ENCODE measurements around the gene ZSWIM8.

DNA sequence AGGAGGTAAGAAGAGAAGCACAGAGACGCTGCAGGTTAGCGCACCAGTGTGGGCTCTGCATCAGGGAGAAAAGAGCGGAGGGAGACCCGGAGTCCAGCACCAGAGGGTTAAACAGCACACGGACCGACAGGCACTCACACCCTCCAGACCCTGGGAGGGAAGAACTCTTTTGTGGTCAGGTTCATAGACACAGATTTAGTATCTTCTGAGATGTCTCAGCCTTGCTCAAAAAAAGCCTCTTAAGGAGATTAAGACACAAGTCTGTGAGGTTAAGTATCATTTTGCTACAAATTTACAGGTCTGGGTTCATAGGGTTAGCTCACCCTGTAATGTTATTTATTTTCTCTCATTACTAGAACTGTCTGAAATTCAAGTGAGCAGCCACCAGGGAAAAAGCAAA, 42.8 kb downstream of the ZSWIM8 start:
- TF ChIP-seq SCRT1 (tag by site-specific recombination; IDR thresholded peaks at IDR 0.05; ENCODE audit: borderline replicate concordance) = no peak
- TF ChIP-seq, protein P1, sequence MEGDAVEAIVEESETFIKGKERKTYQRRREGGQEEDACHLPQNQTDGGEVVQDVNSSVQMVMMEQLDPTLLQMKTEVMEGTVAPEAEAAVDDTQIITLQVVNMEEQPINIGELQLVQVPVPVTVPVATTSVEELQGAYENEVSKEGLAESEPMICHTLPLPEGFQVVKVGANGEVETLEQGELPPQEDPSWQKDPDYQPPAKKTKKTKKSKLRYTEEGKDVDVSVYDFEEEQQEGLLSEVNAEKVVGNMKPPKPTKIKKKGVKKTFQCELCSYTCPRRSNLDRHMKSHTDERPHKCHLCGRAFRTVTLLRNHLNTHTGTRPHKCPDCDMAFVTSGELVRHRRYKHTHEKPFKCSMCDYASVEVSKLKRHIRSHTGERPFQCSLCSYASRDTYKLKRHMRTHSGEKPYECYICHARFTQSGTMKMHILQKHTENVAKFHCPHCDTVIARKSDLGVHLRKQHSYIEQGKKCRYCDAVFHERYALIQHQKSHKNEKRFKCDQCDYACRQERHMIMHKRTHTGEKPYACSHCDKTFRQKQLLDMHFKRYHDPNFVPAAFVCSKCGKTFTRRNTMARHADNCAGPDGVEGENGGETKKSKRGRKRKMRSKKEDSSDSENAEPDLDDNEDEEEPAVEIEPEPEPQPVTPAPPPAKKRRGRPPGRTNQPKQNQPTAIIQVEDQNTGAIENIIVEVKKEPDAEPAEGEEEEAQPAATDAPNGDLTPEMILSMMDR (tag by site-specific recombination; IDR thresholded peaks at IDR 0.05) = no peak
- TF ChIP-seq MYNN (tag by site-specific recombination; IDR thresholded peaks at IDR 0.05; ENCODE audit: borderline replicate concordance) = no peak
- no peak for TF ChIP-seq ZNF24 (tag by site-specific recombination; IDR thresholded peaks at IDR 0.05)
- no peak for TF ChIP-seq ZBTB7A (tag by site-specific recombination; IDR thresholded peaks at IDR 0.05; ENCODE audit: low read depth)
- TF ChIP-seq ZNF175 (tag by site-specific recombination; IDR thresholded peaks at IDR 0.05) = no peak
- TF ChIP-seq REPIN1 (tag by site-specific recombination; IDR thresholded peaks at IDR 0.05; ENCODE audit: low read depth) = no peak
- no peak for TF ChIP-seq PRDM1 (tag by site-specific recombination; IDR thresholded peaks at IDR 0.05)
- no peak for TF ChIP-seq BCL11B (tag by site-specific recombination; IDR thresholded peaks at IDR 0.05; ENCODE audit: low read depth)
- TF ChIP-seq ZNF19 (tag by site-specific recombination; IDR thresholded peaks at IDR 0.05; ENCODE audit: low read depth) = no peak
- TF ChIP-seq ZNF768 (tag by site-specific recombination; IDR thresholded peaks at IDR 0.05) = no peak
- no peak for TF ChIP-seq YY1 (tag by site-specific recombination; IDR thresholded peaks at IDR 0.05)
- TF ChIP-seq ZBTB11 (tag by site-specific recombination; conservative IDR thresholded peaks at IDR 0.05; ENCODE audit: low read depth) = no peak
- TF ChIP-seq, protein P2, sequence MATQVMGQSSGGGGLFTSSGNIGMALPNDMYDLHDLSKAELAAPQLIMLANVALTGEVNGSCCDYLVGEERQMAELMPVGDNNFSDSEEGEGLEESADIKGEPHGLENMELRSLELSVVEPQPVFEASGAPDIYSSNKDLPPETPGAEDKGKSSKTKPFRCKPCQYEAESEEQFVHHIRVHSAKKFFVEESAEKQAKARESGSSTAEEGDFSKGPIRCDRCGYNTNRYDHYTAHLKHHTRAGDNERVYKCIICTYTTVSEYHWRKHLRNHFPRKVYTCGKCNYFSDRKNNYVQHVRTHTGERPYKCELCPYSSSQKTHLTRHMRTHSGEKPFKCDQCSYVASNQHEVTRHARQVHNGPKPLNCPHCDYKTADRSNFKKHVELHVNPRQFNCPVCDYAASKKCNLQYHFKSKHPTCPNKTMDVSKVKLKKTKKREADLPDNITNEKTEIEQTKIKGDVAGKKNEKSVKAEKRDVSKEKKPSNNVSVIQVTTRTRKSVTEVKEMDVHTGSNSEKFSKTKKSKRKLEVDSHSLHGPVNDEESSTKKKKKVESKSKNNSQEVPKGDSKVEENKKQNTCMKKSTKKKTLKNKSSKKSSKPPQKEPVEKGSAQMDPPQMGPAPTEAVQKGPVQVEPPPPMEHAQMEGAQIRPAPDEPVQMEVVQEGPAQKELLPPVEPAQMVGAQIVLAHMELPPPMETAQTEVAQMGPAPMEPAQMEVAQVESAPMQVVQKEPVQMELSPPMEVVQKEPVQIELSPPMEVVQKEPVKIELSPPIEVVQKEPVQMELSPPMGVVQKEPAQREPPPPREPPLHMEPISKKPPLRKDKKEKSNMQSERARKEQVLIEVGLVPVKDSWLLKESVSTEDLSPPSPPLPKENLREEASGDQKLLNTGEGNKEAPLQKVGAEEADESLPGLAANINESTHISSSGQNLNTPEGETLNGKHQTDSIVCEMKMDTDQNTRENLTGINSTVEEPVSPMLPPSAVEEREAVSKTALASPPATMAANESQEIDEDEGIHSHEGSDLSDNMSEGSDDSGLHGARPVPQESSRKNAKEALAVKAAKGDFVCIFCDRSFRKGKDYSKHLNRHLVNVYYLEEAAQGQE (tag by site-specific recombination; IDR thresholded peaks at IDR 0.05) = no peak

All from HEK293 (cell line).